ENCODE results near the gene CARD9. TPM values are rescaled to one million over a fixed set of nuclear protein-coding genes. Genes with fewer than 3 reads are reported as not detected.

CARD9 gene
- total RNA-seq, 3 donors from 2014 or later, result 2.2 to 2.4 (median 2.2) TPM

GRCh38 chr9:136399176-136400037 lies 25.9 kb upstream of the CARD9 start:
- intact Hi-C loops (cut with DNase I, micrococcal nuclease), result no loop called here
- peak; percentile 26 for ATAC-seq

GRCh38 chr9:136398286-136398685 lies 24.8 kb upstream of the CARD9 start:
- ATAC-seq (no peak), DNase-seq (no peak)
- Histone ChIP-seq H3K9me3 (no peaks in the 10 kb centered on the region), H3K4me3 (no peak overlapping the region), H3K36me3 (ENCODE audit: low read depth) (no peaks in the 10 kb centered on the region), H3K4me1 (ENCODE audit: low read depth) (peaks cover 20% of the 10 kb centered on the region)
- no peak for TF ChIP-seq CTCF (IDR thresholded peaks at IDR 0.05)
- intact Hi-C loops (cut with DNase I, micrococcal nuclease), result no loop called here

More at GRCh38 chr9:136399176-136400037, 25.9 kb upstream of the CARD9 start:
- peak in 2 of 3 donors; percentile 14 to 52 for DNase-seq
- H3K9me3 ChIP-seq, result no peaks in the 10 kb centered on the region
- peak overlapping the region; percentile 81 for H3K4me3 ChIP-seq
- H3K4me1 ChIP-seq (ENCODE audit: low read depth), result peaks cover 26% of the 10 kb centered on the region
- no peak for TF ChIP-seq CTCF (IDR thresholded peaks at IDR 0.05)
- H3K36me3 ChIP-seq (ENCODE audit: low read depth), result no peaks in the 10 kb centered on the region

GRCh38 chr9:136397643-136398042 lies 24.2 kb upstream of the CARD9 start:
- TF ChIP-seq CTCF (IDR thresholded peaks at IDR 0.05), result no peak
- Histone ChIP-seq H3K4me1 (ENCODE audit: low read depth) (peaks cover 20% of the 10 kb centered on the region), H3K36me3 (ENCODE audit: low read depth) (no peaks in the 10 kb centered on the region), H3K4me3 (no peak overlapping the region), H3K9me3 (no peaks in the 10 kb centered on the region)
- ATAC-seq (no peak), DNase-seq (no peak)
- intact Hi-C loops (cut with DNase I, micrococcal nuclease), result no loop called here

- ATAC-seq (peak; percentile 3), DNase-seq (no peak)
- intact Hi-C loops (cut with DNase I, micrococcal nuclease), result no loop called here
- Histone ChIP-seq H3K4me3 (no peak overlapping the region), H3K36me3 (ENCODE audit: low read depth) (no peaks in the 10 kb centered on the region), H3K4me1 (ENCODE audit: low read depth) (peaks cover 20% of the 10 kb centered on the region), H3K9me3 (no peaks in the 10 kb centered on the region)
- TF ChIP-seq CTCF (IDR thresholded peaks at IDR 0.05), result no peak
These were observed 22.7 kb upstream of the CARD9 start for GRCh38 chr9:136396219-136396515.

GRCh38 chr9:136395345-136396218 lies 22.1 kb upstream of the CARD9 start:
- Histone ChIP-seq H3K4me3 (no peak overlapping the region), H3K36me3 (ENCODE audit: low read depth) (no peaks in the 10 kb centered on the region), H3K9me3 (no peaks in the 10 kb centered on the region), H3K4me1 (ENCODE audit: low read depth) (peaks cover 17% of the 10 kb centered on the region)
- DNase-seq, result no peak
- ATAC-seq, result no peak
- intact Hi-C loops (cut with DNase I, micrococcal nuclease), result no loop called here
- no peak for TF ChIP-seq CTCF (IDR thresholded peaks at IDR 0.05)

All from mucosa of descending colon (tissue), 3 donors.